ENCODE measurements around the gene TRIM24.

The TRIM24 gene

DNA sequence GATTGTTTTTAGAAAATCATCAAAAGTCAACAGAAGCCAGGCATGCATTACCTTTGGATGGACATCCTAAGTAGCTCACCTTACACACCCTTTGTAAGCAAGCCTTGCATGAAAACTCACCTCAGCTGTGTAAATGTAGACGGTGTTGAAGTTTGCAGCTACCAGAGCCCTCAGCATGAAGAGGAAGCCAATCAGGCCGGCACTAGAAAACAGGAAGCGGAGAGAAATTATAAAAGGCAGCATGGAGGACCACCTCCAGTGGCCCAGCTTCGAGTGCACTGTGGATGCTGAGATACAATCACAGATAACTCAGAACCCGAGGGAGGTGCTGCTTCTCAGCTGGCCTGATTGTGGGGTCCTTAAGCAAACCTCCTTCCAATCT lies 165.8 kb downstream of the TRIM24 start:
- DNase-seq (ENCODE audit: low spot score): peak; percentile 14

DNA sequence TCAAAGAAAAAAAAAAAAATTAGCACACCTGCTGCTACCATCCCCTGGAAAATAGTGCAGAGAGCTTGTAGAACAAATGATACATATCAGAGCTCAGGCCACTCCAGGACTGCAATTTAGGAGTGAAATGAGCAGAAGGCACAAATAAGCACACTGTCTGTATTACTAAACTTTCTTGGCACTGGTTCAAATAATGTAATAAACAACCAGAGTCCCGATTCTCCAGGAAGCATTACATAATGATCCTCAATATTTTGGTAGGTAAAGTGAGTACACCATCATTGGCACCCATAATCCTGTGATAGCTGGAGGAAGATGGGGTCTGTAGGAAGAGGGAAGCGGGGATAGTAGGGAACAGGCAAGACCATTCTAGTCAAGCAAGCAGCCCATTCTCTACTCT lies 166.8 kb downstream of the TRIM24 start:
- DNase-seq (ENCODE audit: low spot score): no peak

DNA sequence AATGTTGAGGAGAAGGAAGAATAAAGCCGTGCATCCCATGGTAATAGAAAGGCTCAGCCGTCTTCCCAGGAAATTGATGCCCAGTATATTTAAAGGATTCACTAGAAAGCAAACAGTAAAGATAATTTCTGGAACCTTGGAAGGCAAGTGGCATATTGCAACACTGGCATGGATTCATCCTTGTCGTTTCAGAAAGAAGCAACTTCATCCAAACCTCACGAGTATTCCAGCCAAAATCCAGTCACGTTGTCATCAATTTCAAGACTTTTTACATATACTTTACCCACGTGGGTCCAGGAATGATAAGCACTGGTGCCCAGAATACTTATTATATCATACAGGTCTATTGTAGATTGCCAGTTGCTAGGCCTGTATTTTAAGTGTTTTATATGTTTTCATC lies 167.3 kb downstream of the TRIM24 start:
- DNase-seq (ENCODE audit: low spot score): no peak

DNA sequence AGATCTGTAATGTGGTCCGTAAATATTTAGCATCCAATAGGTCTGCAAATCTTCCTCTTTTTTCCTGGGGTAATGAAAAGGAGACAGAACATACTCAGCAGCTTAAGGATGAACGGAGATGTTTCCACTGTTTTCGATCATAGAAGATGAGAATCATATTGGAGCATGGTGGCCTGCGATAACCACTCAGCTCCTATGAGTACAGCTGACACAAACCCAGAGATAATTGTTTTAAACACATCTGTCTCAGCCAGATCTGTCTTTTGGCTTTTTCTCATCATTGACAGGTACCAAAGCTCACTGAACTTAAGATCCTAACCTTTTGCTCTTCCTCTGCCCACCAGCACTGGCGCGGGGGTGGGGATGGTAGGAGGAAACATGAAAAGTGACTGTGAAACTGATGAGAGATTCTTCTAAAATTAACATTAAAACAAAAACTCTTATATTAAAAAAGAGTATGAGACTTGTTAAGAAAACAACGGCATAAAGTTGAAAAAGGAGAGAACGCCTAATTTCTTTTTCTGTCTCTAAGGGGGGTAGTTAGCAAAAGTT lies 170.1 kb downstream of the TRIM24 start:
- no peak for DNase-seq (ENCODE audit: low spot score)

DNA sequence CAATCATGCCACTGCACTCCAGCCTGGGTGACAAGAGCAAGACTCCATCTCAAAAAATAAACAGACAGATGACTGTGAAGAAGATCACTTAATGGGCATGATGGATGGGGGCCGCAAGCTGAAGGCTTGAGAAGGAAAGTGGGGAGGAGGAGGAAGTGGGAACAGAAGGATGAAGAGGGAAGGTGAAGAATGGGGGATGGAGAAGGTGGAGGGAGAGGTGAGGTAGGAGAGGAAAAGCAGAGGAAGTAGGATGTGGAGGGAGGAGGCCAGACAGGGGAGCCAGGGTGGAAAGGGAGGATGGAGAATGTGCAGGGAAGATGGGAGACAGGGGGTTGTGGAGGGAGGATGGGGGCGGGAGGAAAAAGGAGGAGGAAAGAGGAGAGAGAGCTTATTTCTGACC lies 172.3 kb downstream of the TRIM24 start:
- DNase-seq (ENCODE audit: low spot score): no peak

DNA sequence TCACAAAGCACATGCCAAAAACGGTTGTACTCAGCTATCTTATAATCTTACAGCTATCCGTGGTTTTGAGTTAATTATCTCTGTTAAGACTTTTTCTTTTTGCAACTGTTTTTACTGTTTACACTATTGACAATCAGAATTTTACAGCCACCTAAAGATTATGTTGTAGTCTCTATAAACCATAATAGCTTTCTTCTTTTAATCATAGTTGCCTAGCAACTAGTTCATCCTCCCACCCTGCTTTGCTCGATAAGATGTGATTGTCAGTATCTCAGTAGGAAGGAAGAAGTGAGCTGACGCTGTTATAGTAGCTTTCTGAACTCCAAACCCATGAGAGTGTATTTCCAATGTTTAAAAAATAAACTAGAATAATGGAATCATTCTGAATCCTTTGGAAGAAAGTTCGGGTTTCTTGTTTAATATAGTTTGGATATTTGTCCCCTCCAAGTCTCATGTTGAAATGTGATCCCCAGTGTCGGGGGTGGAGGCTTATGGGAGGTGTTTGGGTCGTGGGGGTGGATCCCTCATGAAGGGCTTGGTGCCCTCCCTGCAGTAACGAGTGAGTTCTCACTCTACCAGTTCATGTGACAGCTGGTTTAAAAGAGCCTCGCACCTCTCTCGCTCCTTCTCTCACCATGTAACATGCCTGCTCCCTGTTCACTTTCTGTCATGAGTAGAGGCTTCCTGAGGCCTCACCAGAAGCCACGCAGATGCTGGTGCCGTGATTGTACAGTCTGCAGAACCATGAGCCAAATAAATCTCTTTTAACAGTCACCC lies 173.0 kb downstream of the TRIM24 start:
- no peak for DNase-seq (ENCODE audit: low spot score)

Data from activated CD4-positive, alpha-beta T cell treated with anti-CD3 and anti-CD28 coated beads, Interleukin-2, Interleukin-4, amounts not matched to agents 100 ng/mL and 50 ng/mL, durations not matched to agents 16 hours and 8 hours (primary cell).